GM21717 (cell line): ENCODE data around the gene GPHA2.

ENCODE experiments used
- ATAC-seq: cut with Tn5 transposase; IDR thresholded peaks from one replicate; pipeline ENCODE4 v1.9.1; 2021; ENCODE audit warnings: mild to moderate bottlenecking, moderate library complexity; ENCODE audit not compliant: unreplicated experiment

GPHA2 gene

GRCh38 chr11:64892838-64893193 lies 42.9 kb downstream of the GPHA2 start:
- no peak for ATAC-seq

GRCh38 chr11:64892411-64892831 lies 43.3 kb downstream of the GPHA2 start:
- no peak for ATAC-seq

- no peak for ATAC-seq
Observed at GRCh38 chr11:64891880-64892279, 43.8 kb downstream of the GPHA2 start.

DNA sequence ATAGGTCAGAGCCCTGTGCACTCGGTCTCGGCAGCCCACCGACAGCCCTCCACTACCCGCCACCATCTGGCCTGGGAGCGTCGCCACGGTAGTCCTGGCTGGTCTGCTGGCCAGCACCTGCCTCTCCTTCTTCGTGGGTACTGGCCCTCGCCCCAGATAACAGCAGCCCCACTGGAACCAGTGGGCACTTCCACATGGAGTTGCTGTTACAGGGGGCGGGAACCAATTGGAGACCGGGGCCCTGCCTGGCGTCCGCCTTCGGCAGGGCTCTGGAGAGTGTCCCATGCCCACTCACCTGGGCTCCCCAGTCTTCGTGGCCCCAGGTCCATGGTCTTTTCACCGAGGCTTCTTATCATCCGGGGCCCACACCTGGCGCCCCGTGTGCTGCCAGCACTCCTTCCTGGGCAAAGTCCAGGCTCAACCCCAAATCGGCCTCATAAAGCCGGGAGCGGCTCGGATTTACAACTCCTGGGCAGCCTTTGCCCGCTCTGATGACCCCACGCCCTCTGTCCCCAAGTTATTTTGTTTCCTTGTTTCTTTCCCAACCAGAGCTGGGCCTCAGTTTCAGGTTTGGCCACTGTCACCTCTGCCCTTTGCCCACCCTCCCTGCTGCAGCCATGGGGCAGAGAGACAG lies 44.4 kb downstream of the GPHA2 start:
- no peak for ATAC-seq

DNA sequence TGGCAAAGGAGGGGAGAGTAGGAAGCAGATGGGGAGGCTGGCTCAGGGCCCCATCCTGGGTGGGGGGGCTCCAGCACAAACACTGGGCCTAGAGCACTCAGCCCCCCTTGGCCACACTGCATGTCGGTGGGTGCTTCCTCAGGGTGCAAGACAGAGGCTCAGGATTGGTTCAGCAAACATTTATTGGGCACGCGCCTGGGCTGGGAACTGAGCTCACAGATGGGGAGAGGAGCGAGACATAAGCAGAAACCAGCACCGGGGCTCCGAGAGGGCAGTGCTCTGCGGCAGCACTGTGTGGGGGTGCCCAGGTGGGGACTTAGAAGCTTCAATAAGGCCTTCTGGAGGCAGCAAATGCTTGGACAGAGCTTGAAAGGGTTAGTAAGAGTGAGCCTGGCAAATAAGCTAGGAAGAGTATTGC lies 45.2 kb downstream of the GPHA2 start:
- ATAC-seq: no peak

- ATAC-seq: no peak
Observed at GRCh38 chr11:64888729-64889511, 46.8 kb downstream of the GPHA2 start.

DNA sequence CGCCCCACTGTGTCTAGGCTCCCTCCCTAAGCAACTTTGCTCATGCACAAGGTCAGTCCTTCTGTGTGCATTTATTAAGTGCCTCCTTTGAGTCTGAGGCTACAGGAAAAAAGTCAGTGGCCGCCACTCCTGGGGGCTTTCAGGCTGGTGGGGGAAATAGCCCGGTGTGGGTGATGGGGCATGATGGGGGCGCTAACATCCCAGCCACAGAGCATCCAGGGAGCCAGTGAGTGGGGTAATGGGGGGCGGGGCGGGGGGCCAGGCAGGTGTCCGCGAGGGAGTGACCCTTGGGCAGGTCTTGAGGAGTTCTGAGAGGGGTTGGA lies 47.3 kb downstream of the GPHA2 start:
- no peak for ATAC-seq

GRCh38 chr11:64887757-64888405 lies 47.8 kb downstream of the GPHA2 start:
- ATAC-seq: peak; percentile 59

GRCh38 chr11:64887234-64887756 lies 48.4 kb downstream of the GPHA2 start:
- ATAC-seq: no peak

- ATAC-seq: no peak
Observed at GRCh38 chr11:64885367-64886286, 50.1 kb downstream of the GPHA2 start.
